ENCODE data around the gene MLLT1.

MLLT1 gene

DNA sequence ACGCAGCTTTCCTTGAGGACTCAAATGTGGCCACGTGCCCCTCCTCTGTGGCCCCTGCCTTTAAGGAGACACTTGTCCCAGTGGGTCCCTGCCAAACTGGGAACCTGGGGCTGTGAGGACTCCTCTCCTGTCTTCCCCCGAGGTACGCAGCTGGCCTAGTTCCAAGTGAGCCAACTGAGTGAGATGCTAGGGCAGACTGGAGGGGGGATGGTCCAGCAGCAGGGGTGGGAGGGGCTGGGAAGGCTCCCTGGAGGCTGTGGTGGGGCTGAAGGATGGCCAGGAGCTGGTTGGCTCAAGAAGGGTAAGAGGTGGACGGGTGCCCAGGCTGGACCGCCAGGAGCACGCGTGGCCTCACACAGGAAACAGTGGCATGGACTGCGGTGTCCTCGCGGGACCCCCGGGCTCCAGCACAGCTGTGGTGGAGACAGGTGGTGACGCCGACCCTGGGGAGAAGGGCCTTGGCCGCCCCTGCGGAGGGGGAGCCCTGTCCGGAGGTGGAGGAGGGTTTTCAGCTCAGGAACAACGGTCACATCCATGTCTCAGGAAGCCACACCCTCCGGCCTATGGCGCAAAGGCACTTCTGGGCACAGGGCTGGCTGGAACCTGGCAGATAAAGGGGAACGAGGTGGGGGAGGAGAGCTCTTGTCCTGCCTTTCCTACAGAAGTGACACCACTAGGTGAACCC, 45.8 kb downstream of the MLLT1 start:
- no peak for DNase-seq

DNA sequence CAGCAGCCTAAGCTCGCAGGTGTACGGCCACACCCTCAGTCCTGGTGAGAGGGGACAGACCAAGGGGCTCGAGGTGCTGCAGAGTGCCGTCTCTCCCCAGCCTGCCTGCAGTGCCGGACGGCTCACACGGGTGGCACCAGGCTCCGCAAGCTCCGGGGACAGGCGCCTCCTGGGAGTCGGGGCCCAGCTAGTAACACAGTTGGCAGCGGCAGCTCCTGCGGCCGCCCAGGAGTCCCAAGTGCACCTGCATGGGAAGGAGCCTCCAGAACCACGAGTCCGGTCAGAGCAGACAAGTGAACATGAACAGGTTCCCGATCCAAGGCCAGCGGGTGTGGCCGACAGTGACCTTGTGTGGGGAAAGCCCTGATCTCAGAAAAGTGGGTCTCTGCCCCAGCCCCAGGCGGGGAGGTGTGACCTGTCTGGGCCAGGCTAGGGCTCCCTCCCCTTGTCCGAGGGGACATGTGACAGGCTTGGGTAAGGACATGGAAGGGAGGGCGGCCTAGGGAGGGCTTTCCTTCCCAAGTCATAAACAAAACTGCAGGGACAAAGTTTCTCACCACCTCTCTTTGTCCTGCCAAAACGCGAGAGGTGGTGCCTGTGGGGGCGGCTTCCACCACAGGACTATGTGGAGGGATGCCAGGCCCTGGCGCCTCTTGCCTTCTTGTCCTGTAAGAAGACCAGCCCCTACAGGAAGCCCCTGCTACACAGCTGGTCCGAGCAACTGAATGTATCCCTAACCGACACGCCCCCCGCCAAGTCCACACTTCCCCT, 46.5 kb downstream of the MLLT1 start:
- no peak for DNase-seq

DNA sequence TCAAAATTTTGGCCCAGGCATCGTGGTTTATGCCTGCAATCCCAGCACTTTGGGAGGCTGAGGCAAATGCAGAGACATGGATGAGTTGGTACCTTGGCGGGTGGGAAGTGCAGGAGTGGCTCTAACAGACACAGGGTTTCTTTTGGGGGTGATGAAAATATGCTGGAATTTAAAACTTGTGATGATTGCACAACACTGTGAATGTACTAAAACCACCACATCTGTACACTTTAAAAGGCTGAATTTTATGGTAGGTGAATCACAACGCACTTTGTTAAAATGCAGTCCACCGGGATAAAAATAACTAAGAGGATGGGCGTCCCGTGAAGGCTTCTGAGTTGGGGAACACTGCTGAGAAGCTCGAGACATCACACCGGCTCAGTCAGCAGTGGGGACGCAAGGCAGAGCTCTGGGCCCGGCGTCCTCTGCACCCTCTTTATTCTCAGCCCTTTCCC, 47.1 kb downstream of the MLLT1 start:
- no peak for DNase-seq

DNA sequence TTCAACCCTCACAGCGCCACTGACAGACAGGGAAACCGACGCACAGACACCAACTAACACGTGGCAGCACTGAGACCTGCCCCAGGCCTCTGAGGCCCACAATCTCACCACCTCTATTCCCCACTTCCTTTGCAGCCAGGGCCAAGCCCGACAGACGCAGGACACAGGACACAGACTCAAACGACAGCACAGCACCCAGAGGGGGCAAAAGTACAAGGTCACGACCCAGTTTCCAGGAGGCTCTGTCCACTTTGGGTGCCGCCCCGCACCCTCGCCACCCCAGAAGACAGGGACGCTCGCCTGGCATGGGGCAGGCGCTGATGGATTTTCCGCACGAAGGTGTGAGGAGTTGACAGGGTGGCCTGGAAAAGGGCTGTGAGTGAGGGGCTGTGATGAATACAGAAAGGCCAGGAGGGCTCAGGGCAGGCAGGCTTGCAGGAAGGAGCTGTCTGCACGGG, 48.8 kb downstream of the MLLT1 start:
- DNase-seq: no peak

DNA sequence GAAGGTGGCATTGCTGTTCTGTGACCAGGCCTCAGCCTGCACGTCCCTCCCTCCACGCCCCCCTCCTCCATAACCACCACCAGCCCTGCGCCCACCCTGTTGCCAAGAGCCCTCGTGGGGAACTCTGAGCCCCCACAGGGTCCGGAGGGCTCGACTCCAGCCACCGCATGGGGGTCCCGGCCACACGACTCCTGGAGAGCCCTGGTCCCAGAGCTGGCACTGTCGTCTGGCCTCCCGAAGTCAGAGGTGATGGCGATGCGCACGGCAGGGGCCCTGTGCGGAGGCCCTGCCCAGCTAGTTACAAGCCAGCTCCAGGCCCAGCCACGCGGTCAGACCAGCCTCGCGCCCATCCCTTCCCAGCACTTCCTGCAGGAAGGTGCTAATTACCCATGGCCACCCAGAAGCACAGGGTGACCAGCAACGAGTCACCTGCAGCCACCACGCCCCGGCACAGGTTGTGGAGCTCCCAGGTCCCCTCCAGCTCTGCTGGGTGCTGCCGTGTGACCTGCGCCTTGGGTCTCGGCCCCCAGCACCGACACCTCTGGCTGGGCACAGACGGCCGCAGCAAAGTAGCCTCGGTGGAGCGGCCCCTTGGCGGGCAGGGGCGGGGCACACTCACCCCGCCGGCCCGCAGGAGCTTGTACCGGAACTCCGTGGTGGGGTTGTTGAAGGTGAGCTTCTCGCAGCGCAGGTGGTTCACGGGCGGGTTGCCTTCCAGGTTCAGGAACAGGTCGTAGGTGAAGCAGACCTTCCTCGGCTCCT, 49.6 kb downstream of the MLLT1 start:
- DNase-seq: no peak

- DNase-seq: no peak
Observed at GRCh38 chr19:6229216-6229913, 50.4 kb downstream of the MLLT1 start.

- no peak for DNase-seq
Observed at GRCh38 chr19:6228551-6229215, 51.1 kb downstream of the MLLT1 start.

DNA sequence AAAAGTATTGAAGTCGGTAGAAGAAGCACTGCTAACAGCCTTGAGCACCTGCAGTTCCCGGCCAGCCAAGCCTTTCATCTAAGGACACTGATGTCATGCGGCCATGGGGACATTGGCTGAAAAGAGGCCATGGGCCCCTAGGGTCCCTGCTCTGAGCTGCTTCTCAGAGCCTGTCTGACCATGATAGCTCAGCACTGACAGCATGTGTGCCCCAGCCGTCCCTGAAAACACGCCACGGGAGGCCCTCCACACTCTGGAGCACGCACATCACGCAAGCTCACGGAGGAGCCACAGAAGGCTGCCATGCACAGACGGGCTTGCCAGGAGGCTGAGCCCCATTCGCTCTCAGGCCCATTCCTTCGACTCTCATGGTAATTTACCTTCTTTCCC, 51.8 kb downstream of the MLLT1 start:
- DNase-seq: no peak

DNA sequence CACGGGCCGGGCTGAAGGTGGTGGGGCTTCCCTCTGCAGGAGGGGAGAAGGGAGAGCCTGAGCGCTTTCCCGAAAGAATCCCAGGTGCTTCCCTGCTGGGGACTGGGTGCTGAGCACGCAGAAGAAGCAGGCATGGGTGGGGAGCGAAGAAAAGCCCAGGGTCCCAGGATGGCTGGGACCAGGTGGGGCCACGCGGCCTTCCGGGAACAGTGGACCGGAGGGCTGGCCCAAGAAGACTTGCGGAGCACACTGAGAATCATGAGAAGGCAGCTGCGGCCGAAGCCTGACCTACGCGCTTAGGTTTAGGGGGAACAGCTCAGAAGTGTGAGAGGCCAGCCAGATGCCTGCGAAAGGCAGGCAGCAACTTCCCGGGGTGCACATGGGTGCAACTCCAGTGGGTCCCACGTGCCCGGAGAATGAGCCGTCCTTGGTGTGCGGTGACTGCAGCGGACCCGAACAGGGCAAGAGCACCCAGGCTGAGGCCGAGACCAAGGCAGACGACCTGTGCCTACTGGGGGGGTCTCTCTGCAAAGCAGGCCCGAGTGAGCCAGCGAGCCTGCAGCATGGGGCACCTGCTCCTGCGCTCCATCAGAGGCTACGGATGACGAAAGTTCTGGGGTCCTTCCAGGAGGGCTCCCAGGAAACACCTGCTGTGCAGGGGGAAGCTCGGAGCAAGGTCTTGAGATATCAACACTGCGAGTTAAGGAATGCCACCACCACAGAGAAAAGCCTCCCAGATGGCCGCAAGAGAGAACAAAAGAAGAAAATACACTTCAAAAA, 52.4 kb downstream of the MLLT1 start:
- no peak for DNase-seq

GRCh38 chr19:6226444-6227155, 53.2 kb downstream of the MLLT1 start:
- DNase-seq: no peak

DNA sequence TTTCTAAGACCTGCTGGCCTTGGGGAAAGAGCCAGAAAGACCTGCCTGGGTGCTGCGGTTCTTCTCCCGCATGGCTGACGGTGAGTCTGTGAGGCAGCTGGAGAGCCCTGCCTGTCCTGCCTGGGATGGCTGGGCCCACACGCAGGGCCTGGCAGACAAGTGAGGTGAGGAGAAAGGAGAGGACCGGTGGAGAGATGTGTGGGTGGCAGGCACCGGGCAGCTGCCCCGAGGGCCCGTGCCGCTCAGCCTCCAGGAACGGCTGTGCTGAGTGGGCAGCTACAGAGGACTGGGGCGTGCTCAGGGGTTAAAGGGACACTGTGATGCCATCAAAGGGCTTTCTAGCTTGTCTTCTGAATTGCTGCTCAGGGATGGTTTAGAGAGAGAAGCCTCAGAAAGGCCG, 53.8 kb downstream of the MLLT1 start:
- DNase-seq: no peak

DNA sequence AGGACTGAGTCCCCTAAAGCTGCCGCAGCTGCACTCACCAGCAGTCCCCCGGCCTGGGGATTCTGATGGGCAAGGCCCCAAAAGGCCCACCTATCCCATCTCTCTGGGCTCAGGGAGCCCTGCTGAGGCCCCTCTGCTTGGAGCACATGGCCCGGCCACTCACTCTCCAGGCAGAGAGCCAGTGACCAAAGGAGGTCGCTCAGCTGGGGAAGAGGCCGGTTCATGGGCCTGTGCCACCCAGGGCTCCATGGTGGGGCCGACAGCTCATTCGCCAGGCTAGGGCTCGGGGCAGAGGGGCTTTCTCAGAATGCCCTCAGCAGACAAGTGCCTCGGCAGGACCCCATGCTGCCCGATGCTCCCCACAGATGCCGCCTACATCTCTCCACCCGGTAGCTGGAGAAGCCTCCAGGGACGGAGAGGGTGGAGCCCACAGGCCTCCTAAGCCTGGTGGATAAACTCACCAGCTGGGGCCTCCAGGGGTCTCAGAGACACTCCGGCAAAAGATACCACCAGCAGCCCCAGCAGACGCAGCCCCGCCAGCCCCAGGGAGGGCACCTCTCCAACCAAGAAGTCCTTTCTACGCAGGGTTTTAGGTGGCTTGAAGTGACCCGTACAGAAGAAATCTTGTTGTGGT, 54.4 kb downstream of the MLLT1 start:
- DNase-seq: no peak

GRCh38 chr19:6224308-6224675, 55.5 kb downstream of the MLLT1 start:
- DNase-seq: no peak

- DNase-seq: no peak
Observed at GRCh38 chr19:6223461-6224307, 56.1 kb downstream of the MLLT1 start.

DNA sequence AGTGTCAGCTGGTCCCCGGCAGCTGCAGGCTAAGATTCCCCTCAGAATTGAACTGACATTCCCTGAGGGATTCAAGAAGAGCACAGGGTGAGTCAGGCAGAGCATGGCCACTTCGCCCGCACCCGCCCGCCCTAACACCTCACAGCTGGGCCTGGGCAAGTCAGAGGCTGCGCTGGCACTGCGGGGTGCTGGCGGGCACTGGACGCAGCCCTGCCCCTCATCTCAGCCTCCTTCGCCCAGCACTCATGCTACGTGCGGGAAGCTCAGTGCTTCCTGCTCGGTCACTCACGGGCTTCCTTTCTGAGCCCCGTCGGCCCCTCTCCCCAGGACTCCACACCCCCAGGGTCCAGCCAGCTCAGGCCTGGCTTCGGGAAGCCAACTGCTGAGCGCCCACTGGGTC, 56.9 kb downstream of the MLLT1 start:
- no peak for DNase-seq

GRCh38 chr19:6221878-6222746, 57.7 kb downstream of the MLLT1 start:
- no peak for DNase-seq

- DNase-seq: no peak
Observed at GRCh38 chr19:6221220-6221877, 58.4 kb downstream of the MLLT1 start.
